HL-60 (cell line): ENCODE data around the gene ABHD8.

ENCODE experiments used
- GABPA ChIP-seq: IDR thresholded peaks from 2 replicates; pipeline ENCODE4 v1.6.1; 2012; ENCODE audit warnings: low read depth
- POLR2AphosphoS5 ChIP-seq: IDR thresholded peaks from 2 replicates; pipeline ENCODE4 v1.6.1; 2012; ENCODE audit warnings: low read depth
- REST ChIP-seq: IDR thresholded peaks from 2 replicates; pipeline ENCODE4 v1.6.1; 2012; ENCODE audit warnings: low read depth; ENCODE audit not compliant: insufficient replicate concordance
- SPI1 ChIP-seq: IDR thresholded peaks from 2 replicates; pipeline ENCODE4 v1.6.1; 2012; ENCODE audit warnings: low read depth, mild to moderate bottlenecking, borderline replicate concordance
- TF ChIP-seq, protein P1 (sequence below): IDR thresholded peaks from one replicate; pipeline ENCODE4 v1.5.1; 2011; ENCODE audit warnings: low read length, control low read depth, inconsistent platforms; ENCODE audit not compliant: insufficient read depth

DNA sequence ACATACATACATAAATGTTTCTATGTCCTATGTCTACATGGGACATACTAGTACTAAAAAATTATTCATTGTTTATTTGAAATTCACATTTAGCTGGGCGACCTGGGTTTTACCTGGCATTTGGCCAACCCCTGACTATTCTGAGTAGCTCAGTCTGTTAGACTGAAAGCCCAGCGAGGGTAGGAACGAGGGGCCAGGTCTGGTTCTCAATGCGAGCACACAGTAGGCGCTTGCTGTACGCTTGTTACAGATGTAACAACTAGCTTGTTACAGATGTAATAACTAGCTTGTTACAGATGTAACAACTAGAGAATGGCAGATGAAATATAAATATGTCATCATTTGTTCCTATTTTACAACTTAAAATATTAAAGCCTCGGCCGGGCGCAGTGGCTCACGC is 32.4 kb upstream of the ABHD8 start:
- TF ChIP-seq, protein P1, sequence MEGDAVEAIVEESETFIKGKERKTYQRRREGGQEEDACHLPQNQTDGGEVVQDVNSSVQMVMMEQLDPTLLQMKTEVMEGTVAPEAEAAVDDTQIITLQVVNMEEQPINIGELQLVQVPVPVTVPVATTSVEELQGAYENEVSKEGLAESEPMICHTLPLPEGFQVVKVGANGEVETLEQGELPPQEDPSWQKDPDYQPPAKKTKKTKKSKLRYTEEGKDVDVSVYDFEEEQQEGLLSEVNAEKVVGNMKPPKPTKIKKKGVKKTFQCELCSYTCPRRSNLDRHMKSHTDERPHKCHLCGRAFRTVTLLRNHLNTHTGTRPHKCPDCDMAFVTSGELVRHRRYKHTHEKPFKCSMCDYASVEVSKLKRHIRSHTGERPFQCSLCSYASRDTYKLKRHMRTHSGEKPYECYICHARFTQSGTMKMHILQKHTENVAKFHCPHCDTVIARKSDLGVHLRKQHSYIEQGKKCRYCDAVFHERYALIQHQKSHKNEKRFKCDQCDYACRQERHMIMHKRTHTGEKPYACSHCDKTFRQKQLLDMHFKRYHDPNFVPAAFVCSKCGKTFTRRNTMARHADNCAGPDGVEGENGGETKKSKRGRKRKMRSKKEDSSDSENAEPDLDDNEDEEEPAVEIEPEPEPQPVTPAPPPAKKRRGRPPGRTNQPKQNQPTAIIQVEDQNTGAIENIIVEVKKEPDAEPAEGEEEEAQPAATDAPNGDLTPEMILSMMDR: no peak
- TF ChIP-seq REST (no peak), POLR2AphosphoS5 (no peak), SPI1 (no peak), GABPA (no peak)
